WTC11 (cell line): ENCODE results near the gene KRT34.
"Not testable (repeated sequence)": the region's sequence is repeated elsewhere in the genome, so short reads cannot be mapped to it uniquely, and the experiment has no call there.

Experiments
- CREB1 ChIP-seq: sonication (generic); formaldehyde crosslinking; IDR thresholded peaks from 2 replicates; pipeline ENCODE4 v1.8.0; 2023; ENCODE audit warnings: mild to moderate bottlenecking, missing genetic modification reagents
- CTCF ChIP-seq: fragments of 200-600 bp; IDR thresholded peaks from 2 replicates; pipeline ENCODE4 v1.8.0; 2022; ENCODE audit warnings: antibody characterized with exemption
- GABPB1 ChIP-seq: sonication (generic); formaldehyde crosslinking; IDR thresholded peaks from 2 replicates; pipeline ENCODE4 v1.8.1; 2023; ENCODE audit warnings: mild to moderate bottlenecking, missing genetic modification reagents
- SP1 ChIP-seq: sonication (generic); formaldehyde crosslinking; conservative IDR thresholded peaks from 2 replicates; pipeline ENCODE4 v1.8.1; 2022; ENCODE audit warnings: missing genetic modification reagents
- USF2 ChIP-seq: sonication (generic); formaldehyde crosslinking; IDR thresholded peaks from 2 replicates; pipeline ENCODE4 v1.8.1; 2023; ENCODE audit warnings: mild to moderate bottlenecking, missing genetic modification reagents, moderate library complexity
- ZNF121 ChIP-seq: sonication (generic); formaldehyde crosslinking; IDR thresholded peaks from 2 replicates; pipeline ENCODE4 v1.8.0; 2023; ENCODE audit warnings: missing genetic modification reagents
- TF ChIP-seq, protein P1 (sequence below): sonication (generic); formaldehyde crosslinking; IDR thresholded peaks from 2 replicates; pipeline ENCODE4 v1.8.0; 2022; ENCODE audit warnings: mild to moderate bottlenecking, missing genetic modification reagents

DNA sequence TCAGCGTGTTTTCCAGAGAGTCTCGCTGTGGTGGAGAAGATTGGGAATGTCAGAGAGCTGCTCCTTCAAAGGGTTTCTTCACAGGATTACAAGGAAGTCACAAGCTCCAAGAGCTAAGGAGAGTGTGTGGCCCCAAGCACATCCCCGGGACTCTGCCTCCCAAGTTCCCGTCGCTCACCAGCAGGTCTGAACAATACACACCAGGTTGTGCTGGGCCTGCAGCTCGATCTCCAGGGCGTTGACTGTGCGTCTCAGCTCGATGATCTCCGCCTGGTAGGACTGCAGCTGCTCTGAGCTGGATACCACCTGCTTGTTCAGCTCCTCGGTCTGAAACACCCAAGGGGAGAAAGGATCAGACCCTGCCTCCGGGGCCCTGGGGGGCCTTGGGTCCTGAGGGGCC, 12.9 kb upstream of the KRT34 start:
- not testable (repeated sequence) for TF ChIP-seq GABPB1 (CRISPR knock-in tag); USF2 (CRISPR knock-in tag); SP1 (CRISPR knock-in tag); CTCF; ZNF121 (CRISPR knock-in tag); CREB1 (CRISPR knock-in tag)
- TF ChIP-seq, protein P1, sequence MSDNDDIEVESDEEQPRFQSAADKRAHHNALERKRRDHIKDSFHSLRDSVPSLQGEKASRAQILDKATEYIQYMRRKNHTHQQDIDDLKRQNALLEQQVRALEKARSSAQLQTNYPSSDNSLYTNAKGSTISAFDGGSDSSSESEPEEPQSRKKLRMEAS (CRISPR knock-in tag), result not testable (repeated sequence)
